ENCODE measurements around the gene METTL1.

Gene METTL1

GRCh38 chr12:57803319-57803893 is 31.5 kb upstream of the METTL1 start:
- H3K27me3 ChIP-seq (ENCODE audit: insufficient read depth, low read length, poor library complexity, severe bottlenecking), result no peaks in the 10 kb centered on the region
- H4K20me1 ChIP-seq (ENCODE audit: insufficient read depth, low read length, poor library complexity, severe bottlenecking), result no peaks in the 10 kb centered on the region
- H3K9ac ChIP-seq (ENCODE audit: low read depth, low read length, poor library complexity, severe bottlenecking), result no peak overlapping the region
- H2AFZ ChIP-seq (ENCODE audit: low read length), result no peak overlapping the region
- peaks cover 25% of the 10 kb centered on the region; the same call in 1 of the 2 replicates for H3K36me3 ChIP-seq (ENCODE audit: insufficient read depth, low read length)
- H3K4me2 ChIP-seq (ENCODE audit: low read depth, low read length, poor library complexity, severe bottlenecking), result no peak overlapping the region
- H3K79me2 ChIP-seq (ENCODE audit: insufficient read depth, low read length), result no peaks in the 10 kb centered on the region
- H3K4me1 ChIP-seq (ENCODE audit: insufficient read depth, low read length, poor library complexity, severe bottlenecking), result no peaks in the 10 kb centered on the region
- no peak overlapping the region for H3K4me3 ChIP-seq (ENCODE audit: low read length, poor library complexity, severe bottlenecking)
- no peaks in the 10 kb centered on the region for H3K9me3 ChIP-seq (ENCODE audit: insufficient read depth, low read depth, low read length)
- no peaks in the 10 kb centered on the region for H3K9me2 ChIP-seq (replicated peaks; ENCODE audit: low read depth, low read length)
- no peaks in the 10 kb centered on the region for H3F3A ChIP-seq (ENCODE audit: low read depth)
- peak; percentile 81 for TF ChIP-seq CTCF (conservative IDR thresholded peaks at IDR 0.05; ENCODE audit: low read length)
- no peak for TF ChIP-seq EZH2phosphoT487 (IDR thresholded peaks at IDR 0.05; ENCODE audit: borderline replicate concordance)

GRCh38 chr12:57802607-57803006 is 30.7 kb upstream of the METTL1 start:
- no peaks in the 10 kb centered on the region for H3K9me3 ChIP-seq (ENCODE audit: insufficient read depth, low read depth, low read length)
- H3K36me3 ChIP-seq (ENCODE audit: insufficient read depth, low read length), result peaks cover 22% of the 10 kb centered on the region; the same call in 1 of the 2 replicates
- no peaks in the 10 kb centered on the region for H4K20me1 ChIP-seq (ENCODE audit: insufficient read depth, low read length, poor library complexity, severe bottlenecking)
- no peaks in the 10 kb centered on the region for H3F3A ChIP-seq (ENCODE audit: low read depth)
- H3K9me2 ChIP-seq (replicated peaks; ENCODE audit: low read depth, low read length), result no peaks in the 10 kb centered on the region
- no peak overlapping the region for H3K4me3 ChIP-seq (ENCODE audit: low read length, poor library complexity, severe bottlenecking)
- no peak overlapping the region for H3K9ac ChIP-seq (ENCODE audit: low read depth, low read length, poor library complexity, severe bottlenecking)
- no peak overlapping the region for H3K4me2 ChIP-seq (ENCODE audit: low read depth, low read length, poor library complexity, severe bottlenecking)
- no peaks in the 10 kb centered on the region for H3K4me1 ChIP-seq (ENCODE audit: insufficient read depth, low read length, poor library complexity, severe bottlenecking)
- no peaks in the 10 kb centered on the region for H3K79me2 ChIP-seq (ENCODE audit: insufficient read depth, low read length)
- no peak overlapping the region for H2AFZ ChIP-seq (ENCODE audit: low read length)
- H3K27me3 ChIP-seq (ENCODE audit: insufficient read depth, low read length, poor library complexity, severe bottlenecking), result no peaks in the 10 kb centered on the region
- TF ChIP-seq CTCF (conservative IDR thresholded peaks at IDR 0.05; ENCODE audit: low read length) (no peak), EZH2phosphoT487 (IDR thresholded peaks at IDR 0.05; ENCODE audit: borderline replicate concordance) (no peak)

GRCh38 chr12:57800965-57801364 is 29.1 kb upstream of the METTL1 start:
- H3F3A ChIP-seq (ENCODE audit: low read depth), result no peaks in the 10 kb centered on the region
- H3K4me2 ChIP-seq (ENCODE audit: low read depth, low read length, poor library complexity, severe bottlenecking), result no peak overlapping the region
- no peak overlapping the region for H3K4me3 ChIP-seq (ENCODE audit: low read length, poor library complexity, severe bottlenecking)
- H3K4me1 ChIP-seq (ENCODE audit: insufficient read depth, low read length, poor library complexity, severe bottlenecking), result no peaks in the 10 kb centered on the region
- no peaks in the 10 kb centered on the region for H4K20me1 ChIP-seq (ENCODE audit: insufficient read depth, low read length, poor library complexity, severe bottlenecking)
- H3K9ac ChIP-seq (ENCODE audit: low read depth, low read length, poor library complexity, severe bottlenecking), result no peak overlapping the region
- H3K9me2 ChIP-seq (replicated peaks; ENCODE audit: low read depth, low read length), result no peaks in the 10 kb centered on the region
- H2AFZ ChIP-seq (ENCODE audit: low read length), result no peak overlapping the region
- no peaks in the 10 kb centered on the region for H3K9me3 ChIP-seq (ENCODE audit: insufficient read depth, low read depth, low read length)
- no peaks in the 10 kb centered on the region for H3K79me2 ChIP-seq (ENCODE audit: insufficient read depth, low read length)
- no peaks in the 10 kb centered on the region for H3K27me3 ChIP-seq (ENCODE audit: insufficient read depth, low read length, poor library complexity, severe bottlenecking)
- TF ChIP-seq CTCF (conservative IDR thresholded peaks at IDR 0.05; ENCODE audit: low read length) (no peak), EZH2phosphoT487 (IDR thresholded peaks at IDR 0.05; ENCODE audit: borderline replicate concordance) (no peak)
- H3K36me3 ChIP-seq (ENCODE audit: insufficient read depth, low read length), result peaks cover 38% of the 10 kb centered on the region

All from Loucy (cell line).